Upper lobe of right lung (tissue), 1 donor: Measurements from ENCODE around the gene FNIP1. TPM values are rescaled to one million over a fixed set of nuclear protein-coding genes. Genes with fewer than 3 reads are reported as not detected.
"Not testable (repeated sequence)": the region's sequence is repeated elsewhere in the genome, so short reads cannot be mapped to it uniquely, and the experiment has no call there.

Experiments used
- ATAC-seq: fragments of 200-7000 bp; cut with Tn5 transposase; one replicate; pipeline ENCODE4 v1.9.1; 2020; ENCODE audit warnings: mild to moderate bottlenecking, moderate library complexity
- DNase-seq: peaks from one replicate; pipeline ENCODE4 v3.0.0-alpha.2; 2020
- H3K27ac ChIP-seq: fragments of 200-600 bp; one replicate; pipeline ENCODE4 v1.8.0; 2022
- H3K27me3 ChIP-seq: fragments of 200-600 bp; one replicate; pipeline ENCODE4 v1.8.0; 2022; ENCODE audit warnings: mild to moderate bottlenecking
- H3K36me3 ChIP-seq: fragments of 200-600 bp; one replicate; pipeline ENCODE4 v1.8.0; 2022
- H3K4me1 ChIP-seq: fragments of 200-600 bp; one replicate; pipeline ENCODE4 v1.8.0; 2022
- H3K4me3 ChIP-seq: fragments of 200-600 bp; one replicate; pipeline ENCODE4 v1.8.0; 2022; ENCODE audit warnings: mild to moderate bottlenecking
- H3K9me3 ChIP-seq: fragments of 200-600 bp; one replicate; pipeline ENCODE4 v1.8.0; 2022
- CTCF ChIP-seq: fragments of 200-600 bp; IDR thresholded peaks from one replicate; pipeline ENCODE4 v1.8.0; 2022; ENCODE audit warnings: antibody characterized with exemption
- intact Hi-C: fragments of 100-400 bp; cut with DNase I; formaldehyde crosslinking; loops from one replicate; pipeline ENCODE4 v1.11.0; 2022
- total RNA-seq: library from RNA; stranded (reverse); fragmentation: NEBNext Ultra II Directional; extraction: Animal tissue kit (Norgen Biotek cat#: 25700); gene quantifications from one replicate; pipeline ENCODE4 v1.2.1, GENCODE V29; 2021
- donor health status: DM: no; HTN: yes; CAD: no; lungs with severe emphysema.

Gene FNIP1
- total RNA-seq, 1 donor from 2014 or later = 42.7 TPM

- no peak for DNase-seq
- H3K4me1 ChIP-seq = no peaks in the 10 kb centered on the region
- no peak overlapping the region for H3K4me3 ChIP-seq
- H3K36me3 ChIP-seq = no peaks in the 10 kb centered on the region
- no peak overlapping the region for H3K27ac ChIP-seq
- H3K9me3 ChIP-seq = no peaks in the 10 kb centered on the region
- ATAC-seq = no peak
- intact Hi-C loops = loop anchor here (10.0 kb wide), 1 partner anchor 411 kb away; no protein-coding TSS in a partner anchor
- TF ChIP-seq CTCF = no peak
- no peaks in the 10 kb centered on the region for H3K27me3 ChIP-seq
Measured at GRCh38 chr5:131593921-131594320, 202.9 kb downstream of the FNIP1 start.

DNA sequence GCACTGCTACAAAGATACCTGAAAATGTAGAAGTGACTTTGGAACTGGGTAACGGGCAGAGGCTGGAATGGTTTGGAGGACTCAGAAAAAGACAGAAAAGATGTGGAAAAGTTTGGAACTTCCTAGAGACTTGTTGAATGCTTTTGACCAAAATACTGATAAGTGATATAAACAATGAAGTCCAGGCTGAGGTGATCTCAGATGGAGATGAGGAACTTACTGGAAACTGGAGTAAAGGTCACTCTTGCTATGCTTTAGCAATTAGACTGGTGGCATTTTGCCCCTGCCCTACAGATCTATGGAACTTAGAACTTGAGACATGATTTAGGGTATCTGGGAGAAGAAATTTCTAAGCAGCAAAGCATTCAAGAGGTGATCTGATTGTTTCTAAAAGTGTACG is 203.4 kb downstream of the FNIP1 start:
- not testable (repeated sequence) for DNase-seq, H3K4me1 ChIP-seq, H3K9me3 ChIP-seq, ATAC-seq, H3K27ac ChIP-seq, H3K36me3 ChIP-seq, H3K27me3 ChIP-seq, H3K4me3 ChIP-seq
- intact Hi-C loops = loop anchor here (10.0 kb wide), 1 partner anchor 411 kb away; no protein-coding TSS in a partner anchor

Other genes starting within 250 kb of the FNIP1 start
- 27.2 TPM for gene RAPGEF6, start 161.8 kb downstream of the FNIP1 start, total RNA-seq
- gene MEIKIN, start 148.6 kb upstream of the FNIP1 start, total RNA-seq = not detected
- gene ACSL6, start 214.6 kb upstream of the FNIP1 start, total RNA-seq = 0.98 TPM